ENCODE results near the gene SARM1.

SARM1 gene

DNA sequence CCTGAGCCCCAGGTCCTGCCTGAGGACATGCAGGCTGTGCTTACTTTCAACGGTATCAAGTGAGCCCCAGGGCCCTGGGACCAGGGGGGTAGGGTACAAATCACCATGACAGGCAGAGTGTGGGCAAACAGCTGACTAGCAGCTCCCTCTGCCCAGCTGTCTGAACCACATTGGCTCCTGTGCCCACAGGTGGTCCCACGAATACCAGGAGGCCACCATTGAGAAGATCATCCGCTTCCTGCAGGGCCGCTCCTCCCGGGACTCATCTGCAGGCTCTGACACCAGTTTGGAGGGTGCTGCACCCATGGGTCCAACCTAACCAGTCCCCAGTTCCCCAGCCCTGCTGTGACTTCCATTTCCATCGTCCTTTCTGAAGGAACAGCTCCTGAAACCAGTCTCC is 24.5 kb downstream of the SARM1 start:
- no peak for DNase-seq (ENCODE audit: low read depth)

DNA sequence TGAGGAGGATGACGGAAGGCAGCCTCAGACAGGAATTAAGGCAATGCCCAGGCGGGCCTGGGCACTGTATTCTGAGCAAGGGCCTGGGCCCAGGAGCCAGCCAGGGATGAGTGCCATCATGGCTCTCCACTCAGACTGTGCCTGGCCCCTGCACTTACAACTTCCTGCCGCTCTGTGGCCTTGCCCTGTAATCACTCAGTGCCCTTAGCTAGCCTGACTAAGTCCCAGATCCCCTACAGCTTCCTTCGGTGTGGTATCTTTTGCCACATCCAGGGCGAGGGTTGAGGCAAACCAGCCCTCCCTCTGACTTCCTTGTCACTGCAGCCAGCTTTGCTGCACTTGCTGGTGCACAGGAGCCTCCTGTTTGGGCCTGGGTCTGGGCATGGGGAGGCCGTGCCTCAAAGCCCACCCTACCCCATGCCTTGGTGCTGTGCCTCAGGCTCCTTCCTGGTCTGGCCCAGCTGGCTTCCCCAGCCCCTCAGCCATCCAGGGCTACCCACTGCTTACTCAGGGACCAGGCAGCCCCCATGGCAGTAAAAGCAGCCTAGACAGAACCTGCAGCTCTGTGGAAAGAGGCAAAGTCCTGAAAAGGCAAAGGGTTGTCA is 25.2 kb downstream of the SARM1 start:
- DNase-seq (ENCODE audit: low read depth) = no peak

DNA sequence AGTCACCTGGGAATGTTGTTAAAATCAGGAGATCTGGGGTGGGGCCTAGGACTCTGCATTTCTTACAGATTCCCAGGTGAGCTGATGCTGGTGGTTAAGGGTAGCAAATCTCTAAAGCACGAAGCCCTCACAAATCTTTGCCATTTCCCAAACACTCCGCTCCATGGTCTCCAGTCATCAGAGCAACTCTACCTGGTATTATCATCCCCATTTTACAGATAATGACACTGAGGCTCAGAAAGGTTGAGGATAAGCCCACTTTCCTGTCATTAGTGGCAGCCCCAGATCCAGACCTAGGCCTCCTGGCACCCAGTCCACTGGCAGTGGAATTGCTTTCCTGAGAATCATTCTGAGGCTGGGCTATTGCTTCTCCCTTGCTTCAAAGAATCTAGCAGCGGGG is 25.8 kb downstream of the SARM1 start:
- no peak for DNase-seq (ENCODE audit: low read depth)

DNA sequence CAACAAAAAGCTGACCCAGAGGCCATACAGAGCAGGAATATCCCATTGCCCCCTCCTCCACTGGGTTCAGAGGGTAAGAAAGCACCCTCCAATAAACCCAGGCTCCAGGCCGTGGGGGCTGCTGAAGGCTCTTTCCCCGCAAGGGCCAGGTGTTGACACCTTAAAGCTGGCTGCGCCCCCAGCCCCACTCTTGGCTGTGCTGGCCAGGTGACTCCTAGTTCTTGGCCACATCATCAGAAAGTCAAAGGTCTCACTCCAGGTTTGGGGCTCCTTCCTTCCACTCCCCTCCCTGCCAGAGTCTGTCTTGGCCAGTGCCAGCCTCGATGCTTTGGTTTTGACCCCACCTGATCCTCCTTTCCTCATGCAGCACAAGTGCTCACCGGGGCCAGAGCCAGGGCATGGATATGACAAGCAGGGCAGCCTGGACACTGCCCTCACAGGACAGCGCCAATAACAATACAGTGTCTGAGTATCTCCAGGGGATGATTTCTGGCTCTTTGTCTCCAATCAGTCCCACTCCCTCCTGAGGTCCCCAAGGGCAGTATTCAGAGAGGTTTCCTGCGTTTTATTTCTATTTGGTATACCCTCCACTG is 26.3 kb downstream of the SARM1 start:
- no peak for DNase-seq (ENCODE audit: low read depth)

DNA sequence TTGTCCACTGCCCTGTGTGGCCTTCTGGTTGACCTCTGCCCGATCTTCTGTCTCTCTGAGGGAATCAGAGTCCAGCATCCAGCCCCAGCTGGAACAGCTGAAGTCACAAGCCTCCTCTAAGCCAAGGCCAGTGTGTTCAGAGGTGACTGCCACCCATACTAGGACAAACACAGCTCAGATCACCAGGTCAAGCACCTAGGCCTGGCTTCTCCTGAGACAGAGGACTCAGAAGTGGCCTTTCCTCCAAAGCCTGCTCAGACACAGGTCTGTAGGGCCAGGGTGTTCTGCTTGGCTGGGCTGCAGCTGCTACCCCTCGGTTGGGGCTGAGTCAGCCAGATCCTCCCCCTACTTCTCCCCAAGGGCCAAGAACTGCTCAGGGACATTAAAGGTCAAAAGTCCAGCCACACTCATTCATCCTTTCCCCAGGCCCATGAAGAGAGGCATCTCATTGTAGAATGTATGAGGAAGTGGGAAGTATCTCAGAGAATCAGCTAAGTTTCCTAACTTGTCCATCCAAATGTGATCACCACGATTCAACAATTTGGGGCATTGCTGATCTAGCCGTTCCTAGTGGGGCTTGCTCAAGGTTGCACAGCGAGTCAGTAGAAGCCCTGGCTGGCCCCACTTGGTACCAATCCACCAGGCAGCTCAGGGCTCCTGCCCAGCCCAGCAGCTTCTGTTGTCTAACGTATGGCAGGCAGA is 26.9 kb downstream of the SARM1 start:
- no peak for DNase-seq (ENCODE audit: low read depth)

DNA sequence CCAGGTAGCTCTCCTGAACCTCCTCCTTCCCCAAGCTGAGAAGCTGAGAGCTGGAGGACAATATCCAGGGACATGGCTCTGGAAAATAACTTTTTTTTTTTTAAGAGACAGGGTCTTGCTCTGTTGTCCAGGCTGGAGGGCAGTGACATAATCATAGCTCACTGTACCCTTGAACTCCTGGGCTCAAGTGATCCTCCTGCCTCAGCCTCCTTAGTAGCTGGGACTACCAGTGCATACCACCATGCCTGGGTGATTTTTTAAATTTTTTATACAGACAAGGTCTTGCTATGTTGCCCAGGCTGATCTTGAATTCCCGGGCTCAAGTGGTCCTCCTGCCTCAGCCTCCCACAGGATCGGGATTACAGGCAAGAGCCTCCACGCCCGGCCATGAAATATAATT is 28.3 kb downstream of the SARM1 start:
- DNase-seq (ENCODE audit: low read depth) = no peak

DNA sequence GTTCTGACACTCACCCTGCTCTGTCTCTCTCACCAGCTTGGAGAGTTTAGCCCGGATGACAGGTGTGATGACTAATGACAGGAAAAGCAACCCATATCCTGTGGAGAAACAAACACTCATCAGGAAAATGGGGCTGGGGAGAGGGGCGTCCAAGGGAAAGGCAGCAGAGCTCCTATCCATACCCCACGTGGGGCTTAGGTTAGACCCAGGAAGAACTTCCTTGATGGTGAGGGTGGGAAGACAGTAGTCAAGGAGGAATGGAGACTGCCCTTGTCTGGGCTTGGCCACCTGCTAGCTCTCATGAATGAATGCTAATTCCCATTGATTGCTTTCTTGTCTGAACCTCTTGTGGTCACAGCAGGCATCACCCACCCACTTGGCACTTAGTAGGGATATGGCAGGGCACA is 30.7 kb downstream of the SARM1 start:
- no peak for DNase-seq (ENCODE audit: low read depth)

DNA sequence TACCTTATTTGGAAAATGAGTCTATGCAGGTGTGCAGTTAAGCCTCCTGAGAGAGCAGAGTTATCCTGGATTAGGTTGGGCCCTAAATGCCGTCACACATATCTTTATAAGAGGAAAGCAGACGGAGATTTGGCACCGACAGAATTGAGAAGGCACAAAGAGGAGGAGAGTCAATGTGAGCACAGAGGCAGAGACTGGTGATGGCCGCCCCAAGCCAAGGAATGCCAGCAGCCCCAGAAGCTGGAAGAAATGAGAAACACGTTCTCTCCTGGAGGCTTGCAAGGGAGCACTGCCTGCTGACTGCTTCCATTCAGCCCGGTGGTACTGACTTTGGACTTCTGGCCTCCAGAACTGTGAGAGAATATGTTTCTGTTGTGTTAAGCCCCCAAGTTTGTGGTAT is 31.4 kb downstream of the SARM1 start:
- no peak for DNase-seq (ENCODE audit: low read depth)

DNA sequence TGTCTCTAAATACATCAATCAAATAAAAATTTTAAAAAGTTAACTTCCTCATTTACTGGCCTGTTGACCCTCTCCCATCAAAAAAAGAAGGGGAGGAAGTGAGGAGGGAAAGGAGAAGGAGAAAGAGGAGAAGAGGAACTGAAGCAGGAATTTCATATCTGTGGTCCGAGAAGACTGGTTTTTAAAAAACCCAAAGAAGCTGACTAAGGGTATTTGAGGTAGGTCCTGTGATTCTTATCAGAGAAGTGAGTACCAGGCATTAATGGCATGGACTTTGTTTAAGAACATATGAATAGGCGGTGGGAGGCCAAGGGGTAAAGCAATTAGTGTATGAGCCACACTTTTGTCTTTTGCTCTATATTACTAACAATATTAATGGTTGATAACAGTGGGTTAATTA is 32.5 kb downstream of the SARM1 start:
- no peak for DNase-seq (ENCODE audit: low read depth)

DNA sequence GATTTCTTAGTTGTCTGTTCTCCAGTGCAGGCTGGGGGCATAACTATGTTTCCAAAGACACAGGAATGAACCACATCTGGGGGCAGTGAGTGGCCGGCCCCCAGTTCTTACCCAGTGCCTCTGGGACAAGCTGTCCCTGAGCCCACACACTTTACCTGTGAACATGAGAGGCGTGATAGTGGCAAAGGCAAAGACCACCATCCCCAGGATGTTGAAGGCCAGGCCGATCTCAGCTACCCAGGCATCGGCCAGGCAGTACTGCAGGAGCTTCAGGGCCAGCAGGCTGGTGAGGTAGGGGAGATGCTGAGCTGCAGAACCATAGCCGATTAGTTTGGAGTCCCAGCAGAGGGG is 32.9 kb downstream of the SARM1 start:
- no peak for DNase-seq (ENCODE audit: low read depth)

DNA sequence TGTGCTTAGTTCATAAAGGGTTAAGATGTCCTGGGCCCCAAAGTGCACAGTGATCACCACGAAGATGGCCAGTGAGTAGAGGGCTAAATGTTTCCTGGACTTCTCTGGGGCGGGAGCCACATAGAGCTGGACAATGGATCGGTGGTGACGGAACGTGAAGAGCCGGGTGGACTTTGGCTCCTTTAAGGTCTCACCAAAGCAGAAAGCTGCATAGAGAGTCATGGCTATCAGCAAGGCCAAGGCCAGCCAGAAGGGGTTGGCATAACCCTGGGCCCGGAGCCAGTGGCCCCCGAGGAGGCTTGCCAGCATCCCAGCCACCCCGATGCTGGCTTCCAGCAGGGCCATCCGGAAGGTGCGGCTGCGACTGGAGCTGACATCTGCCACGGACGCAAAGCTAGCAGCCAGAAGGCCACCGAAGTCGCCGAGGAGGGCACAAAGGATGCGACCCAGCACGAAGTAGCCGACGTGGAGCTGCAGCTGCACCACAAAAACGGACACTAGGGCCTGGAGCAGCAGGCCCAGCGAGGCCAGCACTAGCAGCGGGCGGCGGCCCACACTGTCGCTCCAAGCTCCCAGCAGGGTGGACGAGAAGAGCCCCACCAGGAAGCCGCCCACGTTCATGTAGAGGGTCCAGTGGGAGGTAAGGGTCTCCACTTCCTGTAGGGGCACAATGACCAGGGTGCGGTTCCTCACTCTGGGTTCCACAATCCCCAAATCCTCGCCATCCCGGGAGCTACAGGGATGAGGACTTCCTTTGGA is 33.5 kb downstream of the SARM1 start:
- no peak for DNase-seq (ENCODE audit: low read depth)

DNA sequence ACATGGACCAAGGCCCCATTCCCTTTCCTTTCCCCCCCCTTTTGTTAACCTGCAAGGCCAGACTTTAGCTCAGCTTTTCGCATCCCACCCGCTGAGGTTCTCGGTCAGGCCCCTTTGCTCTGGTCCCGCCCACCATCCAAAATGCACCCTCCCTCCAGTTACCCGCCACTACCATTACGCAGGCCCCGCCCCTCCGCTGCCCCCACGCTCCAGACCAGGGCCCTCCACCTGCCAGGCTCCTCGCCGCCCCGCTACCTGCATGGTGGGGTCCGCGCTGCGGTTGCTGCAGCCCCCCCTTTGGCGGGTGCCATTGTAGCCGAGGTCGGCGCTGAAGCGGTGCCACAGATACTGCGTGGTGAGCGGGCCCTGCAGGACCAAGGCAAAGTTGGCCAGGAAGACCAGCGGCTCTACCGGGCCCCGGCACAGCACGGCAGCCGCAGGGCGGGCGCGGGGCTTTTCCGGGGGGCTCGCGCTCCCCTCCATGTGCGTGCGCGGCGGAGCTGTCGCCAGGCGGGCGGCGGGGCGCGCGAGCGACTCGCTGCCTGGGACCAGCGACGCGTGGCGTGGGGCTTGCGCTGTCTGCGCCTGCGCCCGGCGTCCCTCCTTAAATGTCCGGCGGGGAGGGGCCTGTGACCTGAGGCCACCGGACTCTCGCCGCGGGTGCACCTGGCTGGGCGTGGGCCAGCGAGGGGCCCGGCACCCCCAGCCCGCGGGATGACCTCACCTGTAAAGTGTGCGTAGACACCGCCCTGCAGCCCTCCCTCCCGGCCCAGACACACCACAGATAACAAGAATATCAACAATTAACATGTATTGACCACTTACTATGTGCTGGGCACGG is 34.4 kb downstream of the SARM1 start, which contains the start of gene SLC46A1:
Gene SLC46A1, minus strand, starts transcription at position 581 of the 841 bp plus-strand sequence. Its CDS starts 98 bp downstream, at position 483.
- DNase-seq (ENCODE audit: low read depth) = peak; percentile 27

DNA sequence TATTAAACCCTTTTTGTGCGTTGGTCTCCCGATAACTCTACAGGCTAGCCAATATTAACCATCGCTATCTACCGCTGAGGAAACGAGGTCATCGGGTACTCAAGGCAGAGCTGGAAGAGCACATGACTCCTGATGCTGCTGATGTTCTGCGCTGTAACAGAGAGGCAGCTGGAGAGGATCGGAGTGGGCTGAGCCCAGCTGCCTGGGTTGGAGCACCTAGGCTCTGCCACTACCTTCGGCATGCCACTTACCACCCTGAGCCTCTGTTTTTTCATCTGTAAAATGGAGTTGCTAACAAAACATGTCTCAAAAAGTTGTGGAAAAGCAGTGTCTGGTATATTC is 35.0 kb downstream of the SARM1 start:
- DNase-seq (ENCODE audit: low read depth) = no peak

DNA sequence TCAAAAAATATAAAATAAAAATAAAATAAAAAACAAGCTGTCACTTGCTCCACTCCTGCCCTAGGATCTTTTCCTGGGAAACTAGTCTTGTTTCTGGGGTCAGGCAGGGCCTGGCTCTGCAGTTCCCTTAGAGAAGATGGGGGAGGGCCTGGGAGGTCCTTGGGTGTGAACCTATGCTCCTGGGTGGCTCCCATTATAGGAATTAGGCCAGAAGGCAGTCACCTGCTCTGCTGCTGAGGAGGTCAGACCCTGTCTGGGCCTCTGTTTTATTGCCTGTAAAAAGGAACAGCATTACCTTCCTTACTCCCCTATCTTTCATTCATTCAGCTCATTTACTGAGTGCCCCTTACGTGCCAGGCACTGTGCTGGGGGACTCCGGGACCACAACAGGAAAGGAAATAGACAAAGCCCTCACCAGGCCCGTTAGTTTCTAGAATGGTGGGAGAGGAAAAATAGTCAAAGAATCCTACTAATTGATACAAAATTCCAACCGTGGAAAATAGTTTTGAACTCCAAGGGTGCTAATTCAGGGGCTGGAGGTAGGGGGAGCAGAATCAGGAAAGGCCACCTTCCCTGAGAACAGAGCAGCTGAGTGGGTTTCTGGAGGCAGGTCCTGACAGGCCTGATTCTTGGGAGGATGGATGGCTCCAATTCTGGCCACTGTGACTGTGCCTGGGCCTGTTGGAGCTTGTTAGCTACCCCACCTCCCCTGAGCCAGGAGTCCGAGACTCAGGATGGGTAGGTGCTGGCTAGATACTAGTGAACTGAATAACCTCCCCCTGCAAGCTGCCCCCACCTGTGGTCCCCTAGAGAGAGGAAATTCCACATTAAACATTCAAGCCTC is 35.9 kb downstream of the SARM1 start:
- DNase-seq (ENCODE audit: low read depth) = no peak

DNA sequence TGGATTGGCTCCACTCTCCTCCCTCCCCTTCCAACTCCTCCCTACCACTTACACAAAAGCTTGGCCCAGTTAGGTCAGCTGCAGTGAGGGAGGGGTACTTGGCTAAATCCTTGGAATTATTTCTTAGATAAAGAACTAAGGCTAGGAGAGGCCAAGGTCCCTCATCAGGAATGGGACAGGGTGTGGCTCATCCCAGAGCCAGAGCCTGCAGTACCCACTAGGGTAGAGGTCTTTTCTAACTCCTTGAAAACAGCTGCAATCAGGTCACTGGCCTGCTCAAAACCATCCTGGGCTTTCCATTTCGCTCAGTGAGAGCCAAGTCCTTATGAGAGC is 36.4 kb downstream of the SARM1 start:
- DNase-seq (ENCODE audit: low read depth) = no peak

DNA sequence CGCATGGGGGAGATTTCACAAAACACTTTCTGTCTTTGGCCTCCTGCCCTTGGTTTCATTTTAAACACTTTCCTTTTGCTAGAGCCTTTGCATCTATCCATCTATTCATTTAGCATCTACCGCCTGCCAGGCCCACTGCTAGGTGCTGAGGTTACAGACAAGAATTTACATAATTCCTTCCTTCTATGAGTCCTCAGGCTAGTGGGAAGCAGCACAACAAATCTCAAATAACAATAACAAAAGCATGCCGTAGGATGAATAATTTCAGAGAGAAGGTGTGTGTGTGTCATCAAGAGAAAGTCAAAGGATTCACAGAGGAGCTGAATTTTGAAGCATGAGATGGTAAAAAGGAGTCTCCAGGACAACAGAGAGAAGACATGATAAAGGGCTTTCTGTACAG is 40.6 kb downstream of the SARM1 start:
- DNase-seq (ENCODE audit: low read depth) = no peak

DNA sequence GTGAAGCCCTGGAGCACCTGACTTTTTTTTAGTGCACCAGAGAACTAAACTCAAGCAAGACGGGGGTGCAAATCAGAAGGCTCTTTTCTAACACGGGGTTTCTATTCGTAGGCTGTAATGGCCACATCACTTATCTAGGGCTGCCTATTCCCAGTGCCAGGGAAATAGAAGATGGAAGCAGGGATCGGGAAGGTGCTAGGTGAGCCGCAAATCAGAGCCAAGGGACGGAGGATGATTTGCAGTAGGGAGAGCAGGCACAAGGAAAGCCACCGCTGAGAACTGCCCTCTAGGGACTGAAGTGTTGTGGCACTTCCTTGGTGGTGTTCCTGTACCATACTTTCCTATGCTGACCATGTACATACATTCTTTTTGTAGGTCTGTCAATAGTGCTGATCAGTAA is 42.3 kb downstream of the SARM1 start:
- DNase-seq (ENCODE audit: low read depth) = no peak

DNA sequence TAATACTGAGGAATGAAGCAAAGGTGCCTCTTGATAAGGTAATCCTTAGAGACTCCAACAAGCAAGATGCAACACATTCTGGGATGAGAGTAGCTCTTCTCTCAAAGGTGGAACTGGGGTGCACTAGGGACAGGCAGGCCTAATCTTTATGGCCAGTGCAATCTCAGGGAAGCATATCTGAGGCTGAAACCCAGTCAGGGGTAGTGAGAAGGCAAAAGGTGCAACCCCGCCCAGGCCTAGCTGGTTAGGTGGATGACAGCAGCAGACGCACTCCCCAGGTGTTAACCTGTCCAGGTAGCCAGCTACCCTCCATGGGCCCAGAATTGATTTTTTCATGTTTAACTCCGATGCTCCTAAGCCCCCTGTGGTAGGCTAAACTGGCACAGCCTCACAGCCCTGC is 44.4 kb downstream of the SARM1 start:
- DNase-seq (ENCODE audit: low read depth) = no peak

DNA sequence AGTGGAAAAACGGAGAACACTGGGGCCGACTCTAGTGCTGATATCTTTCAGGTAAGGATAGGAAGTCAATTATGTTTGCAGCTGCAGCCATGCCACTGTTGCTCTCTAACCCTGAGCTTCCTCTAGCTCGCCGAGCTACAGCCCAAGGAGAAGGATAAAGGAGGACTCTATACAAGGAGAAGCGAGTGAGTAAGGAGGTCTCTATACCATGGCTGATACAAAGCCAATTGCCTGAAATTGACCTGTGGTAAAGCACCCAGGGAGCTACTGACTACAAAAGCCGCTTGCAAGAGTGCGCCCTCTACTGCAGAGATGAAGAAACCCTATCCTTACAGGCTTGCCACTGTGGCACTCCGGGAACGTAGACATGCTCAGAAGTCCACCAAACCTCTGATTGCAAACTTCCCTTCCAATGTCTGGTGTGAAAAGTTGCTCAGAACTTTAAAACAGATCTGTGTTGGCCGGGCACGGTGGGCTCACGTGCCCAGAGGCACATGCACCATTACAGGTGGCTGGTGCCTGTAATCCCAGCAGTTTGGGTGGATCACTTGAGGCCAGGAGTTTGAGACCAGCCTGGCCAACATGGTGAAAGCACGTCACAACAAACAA is 45.3 kb downstream of the SARM1 start:
- peak; percentile 58 for DNase-seq (ENCODE audit: low read depth)

DNA sequence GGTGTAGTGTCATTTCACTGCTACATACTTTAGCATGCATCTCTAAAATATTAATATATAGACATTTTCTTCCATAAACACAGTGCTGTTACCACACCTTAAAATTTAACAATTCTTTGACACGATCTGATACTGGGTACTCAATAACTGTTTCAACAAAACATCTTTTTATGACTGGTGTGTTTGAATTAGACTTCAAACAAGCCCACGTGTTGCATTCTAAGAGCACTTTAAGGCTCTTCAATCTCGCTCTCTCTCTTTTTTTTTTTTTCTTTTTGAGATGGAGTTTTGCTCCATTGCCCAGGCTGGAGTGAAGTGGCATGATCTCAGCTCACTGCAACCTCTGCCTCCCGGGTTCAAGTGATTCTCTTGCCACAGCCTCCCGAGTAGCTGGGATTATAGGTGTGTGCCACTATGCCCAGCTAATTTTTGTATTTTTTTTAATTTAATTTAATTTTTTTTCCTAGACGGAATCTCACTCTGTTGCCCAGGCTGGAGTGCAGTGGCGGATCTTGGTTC is 50.4 kb downstream of the SARM1 start:
- DNase-seq (ENCODE audit: low read depth) = no peak

DNA sequence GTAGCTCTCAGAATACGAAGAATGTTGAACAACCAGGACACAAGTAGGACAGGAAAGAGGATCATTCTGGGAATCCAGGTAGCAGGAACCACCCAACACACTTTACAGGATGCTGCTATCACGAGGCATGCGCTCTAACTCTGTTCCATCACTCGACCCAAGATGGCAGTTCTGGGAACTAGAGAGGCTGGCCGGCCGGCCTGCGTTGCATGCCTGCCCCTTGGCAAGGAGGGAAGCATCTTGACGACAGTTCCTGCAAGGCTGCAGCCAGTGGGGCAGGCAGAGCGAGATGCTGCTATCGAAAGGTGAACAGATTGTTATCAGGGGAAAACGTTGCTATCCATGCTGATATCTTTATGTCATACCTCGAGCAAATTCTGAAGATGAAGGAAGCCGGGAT is 53.7 kb downstream of the SARM1 start:
- DNase-seq (ENCODE audit: low read depth) = no peak
